Coronary artery (tissue), 2 donors: ENCODE data around the gene WFS1.
A peak's percentile ranks its signal among the peaks of the same experiment; 100 is the strongest.

Experiments used
- DNase-seq: peaks from one replicate; pipeline ENCODE4 v3.0.0-alpha.2; 2017; ENCODE audit warnings: low spot score
- H3K27ac ChIP-seq, 2 donors: fragments of 200-600 bp; sonication (generic); one replicate each; pipeline ENCODE4 v1.5.1; 2016 to 2019
- H3K4me3 ChIP-seq: fragments of 200-600 bp; sonication (generic); 2 replicates; pipeline ENCODE4 v1.5.1; 2016; ENCODE audit warnings: mild to moderate bottlenecking, moderate library complexity
- CTCF ChIP-seq: fragments of 200-600 bp; sonication (generic); IDR thresholded peaks from one replicate; pipeline ENCODE4 v1.5.1; 2019; ENCODE audit warnings: antibody characterized with exemption

The WFS1 gene

GRCh38 chr4:6281436-6282313, 12.0 kb downstream of the WFS1 start:
- peak; percentile 89 for DNase-seq
- peak overlapping the region; percentile 71 to 97 for H3K27ac ChIP-seq
- H3K4me3 ChIP-seq, result peak overlapping the region; percentile 2
- no peak for TF ChIP-seq CTCF

- TF ChIP-seq CTCF, result no peak
- DNase-seq, result no peak
- Histone ChIP-seq H3K27ac (peak overlapping the region; percentile 71 to 97), H3K4me3 (peak overlapping the region; percentile 2)
Measured at GRCh38 chr4:6282314-6282771, 12.7 kb downstream of the WFS1 start.

GRCh38 chr4:6283282-6283681, 13.6 kb downstream of the WFS1 start:
- no peak for TF ChIP-seq CTCF

GRCh38 chr4:6287017-6287788, 17.6 kb downstream of the WFS1 start:
- no peak overlapping the region for H3K27ac ChIP-seq
- no peak for TF ChIP-seq CTCF
- DNase-seq, result no peak
- no peak overlapping the region for H3K4me3 ChIP-seq

More at GRCh38 chr4:6283282-6283681, 13.6 kb downstream of the WFS1 start:
- no peak overlapping the region for H3K4me3 ChIP-seq
- peak overlapping the region in 1 of 2 donors; percentile 97 for H3K27ac ChIP-seq
- no peak for DNase-seq

GRCh38 chr4:6288342-6288741, 18.7 kb downstream of the WFS1 start:
- Histone ChIP-seq H3K27ac (no peak overlapping the region), H3K4me3 (no peak overlapping the region)
- TF ChIP-seq CTCF, result no peak
- no peak for DNase-seq

- H3K27ac ChIP-seq, result no peak overlapping the region
- DNase-seq, result no peak
Measured at GRCh38 chr4:6288871-6289270, 19.2 kb downstream of the WFS1 start.

More at GRCh38 chr4:6288871-6289270, 19.2 kb downstream of the WFS1 start:
- no peak for TF ChIP-seq CTCF
- H3K4me3 ChIP-seq, result no peak overlapping the region
